GM12874 (cell line): ENCODE results near the gene CASQ2.

ENCODE experiments used
- CTCF ChIP-seq: IDR thresholded peaks from 2 replicates; pipeline ENCODE4 v1.5.1; 2011; ENCODE audit warnings: low read depth, mild to moderate bottlenecking, control low read depth, low read length, moderate library complexity; ENCODE audit not compliant: insufficient read depth

CASQ2 gene

GRCh38 chr1:115809076-115809475 lies 40.6 kb upstream of the CASQ2 start:
- no peak for TF ChIP-seq CTCF

GRCh38 chr1:115807723-115808122 lies 39.2 kb upstream of the CASQ2 start:
- TF ChIP-seq CTCF = peak; percentile 65

GRCh38 chr1:115805597-115805996 lies 37.1 kb upstream of the CASQ2 start:
- TF ChIP-seq CTCF = no peak

GRCh38 chr1:115802416-115802815 lies 33.9 kb upstream of the CASQ2 start:
- no peak for TF ChIP-seq CTCF

GRCh38 chr1:115797486-115797885 lies 29.0 kb upstream of the CASQ2 start:
- TF ChIP-seq CTCF = no peak

GRCh38 chr1:115796897-115797296 lies 28.4 kb upstream of the CASQ2 start:
- no peak for TF ChIP-seq CTCF

GRCh38 chr1:115796036-115796435 lies 27.5 kb upstream of the CASQ2 start:
- no peak for TF ChIP-seq CTCF
